Upper lobe of right lung (tissue), 1 donor: ENCODE measurements around the gene NFE2L3. TPM values are rescaled to one million over a fixed set of nuclear protein-coding genes. Genes with fewer than 3 reads are reported as not detected.
A peak's percentile ranks its signal among the peaks of the same experiment; 100 is the strongest.
"Not testable (repeated sequence)": the region's sequence is repeated elsewhere in the genome, so short reads cannot be mapped to it uniquely, and the experiment has no call there.

Experiments used
- ATAC-seq: fragments of 200-7000 bp; cut with Tn5 transposase; one replicate; pipeline ENCODE4 v1.9.1; 2020; ENCODE audit warnings: mild to moderate bottlenecking, moderate library complexity
- DNase-seq: peaks from one replicate; pipeline ENCODE4 v3.0.0-alpha.2; 2020
- H3K27ac ChIP-seq: fragments of 200-600 bp; one replicate; pipeline ENCODE4 v1.8.0; 2022
- H3K27me3 ChIP-seq: fragments of 200-600 bp; one replicate; pipeline ENCODE4 v1.8.0; 2022; ENCODE audit warnings: mild to moderate bottlenecking
- H3K36me3 ChIP-seq: fragments of 200-600 bp; one replicate; pipeline ENCODE4 v1.8.0; 2022
- H3K4me1 ChIP-seq: fragments of 200-600 bp; one replicate; pipeline ENCODE4 v1.8.0; 2022
- H3K4me3 ChIP-seq: fragments of 200-600 bp; one replicate; pipeline ENCODE4 v1.8.0; 2022; ENCODE audit warnings: mild to moderate bottlenecking
- H3K9me3 ChIP-seq: fragments of 200-600 bp; one replicate; pipeline ENCODE4 v1.8.0; 2022
- intact Hi-C: fragments of 100-400 bp; cut with DNase I; formaldehyde crosslinking; loops from one replicate; pipeline ENCODE4 v1.11.0; 2022
- total RNA-seq: library from RNA; stranded (reverse); fragmentation: NEBNext Ultra II Directional; extraction: Animal tissue kit (Norgen Biotek cat#: 25700); gene quantifications from one replicate; pipeline ENCODE4 v1.2.1, GENCODE V29; 2021
- TF ChIP-seq, protein P1 (sequence below): fragments of 200-600 bp; IDR thresholded peaks from one replicate; pipeline ENCODE4 v1.8.0; 2022; ENCODE audit warnings: antibody characterized with exemption
- donor health status: DM: no; HTN: yes; CAD: no; lungs with severe emphysema.

NFE2L3 gene
- total RNA-seq, 1 donor from 2014 or later = 4.1 TPM

DNA sequence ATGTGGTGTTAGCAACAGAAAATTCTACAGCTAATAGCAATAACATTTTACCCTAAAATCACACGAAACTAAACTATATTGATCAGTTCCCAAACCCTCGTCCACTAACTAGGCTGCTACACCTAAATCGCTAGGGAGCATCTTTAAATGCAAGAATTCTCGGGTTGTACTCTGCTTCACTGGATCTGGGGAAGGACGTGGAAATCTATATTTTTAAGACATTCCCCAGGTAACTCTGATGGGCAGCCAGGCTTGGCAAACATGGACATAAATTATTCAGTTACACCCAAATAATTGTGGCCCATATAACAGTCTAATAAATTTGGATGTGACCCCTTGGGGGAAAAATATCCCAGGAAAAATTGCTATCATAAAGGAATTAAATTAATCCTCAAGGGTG lies 36.3 kb upstream of the NFE2L3 start:
- no peak overlapping the region for H3K27ac ChIP-seq
- ATAC-seq (no peak), DNase-seq (no peak)
- no peak overlapping the region for H3K4me3 ChIP-seq
- TF ChIP-seq, protein P1, sequence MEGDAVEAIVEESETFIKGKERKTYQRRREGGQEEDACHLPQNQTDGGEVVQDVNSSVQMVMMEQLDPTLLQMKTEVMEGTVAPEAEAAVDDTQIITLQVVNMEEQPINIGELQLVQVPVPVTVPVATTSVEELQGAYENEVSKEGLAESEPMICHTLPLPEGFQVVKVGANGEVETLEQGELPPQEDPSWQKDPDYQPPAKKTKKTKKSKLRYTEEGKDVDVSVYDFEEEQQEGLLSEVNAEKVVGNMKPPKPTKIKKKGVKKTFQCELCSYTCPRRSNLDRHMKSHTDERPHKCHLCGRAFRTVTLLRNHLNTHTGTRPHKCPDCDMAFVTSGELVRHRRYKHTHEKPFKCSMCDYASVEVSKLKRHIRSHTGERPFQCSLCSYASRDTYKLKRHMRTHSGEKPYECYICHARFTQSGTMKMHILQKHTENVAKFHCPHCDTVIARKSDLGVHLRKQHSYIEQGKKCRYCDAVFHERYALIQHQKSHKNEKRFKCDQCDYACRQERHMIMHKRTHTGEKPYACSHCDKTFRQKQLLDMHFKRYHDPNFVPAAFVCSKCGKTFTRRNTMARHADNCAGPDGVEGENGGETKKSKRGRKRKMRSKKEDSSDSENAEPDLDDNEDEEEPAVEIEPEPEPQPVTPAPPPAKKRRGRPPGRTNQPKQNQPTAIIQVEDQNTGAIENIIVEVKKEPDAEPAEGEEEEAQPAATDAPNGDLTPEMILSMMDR = no peak
- intact Hi-C loops = no loop called here
- H3K4me1 ChIP-seq = no peaks in the 10 kb centered on the region
- peaks cover 11% of the 10 kb centered on the region for H3K27me3 ChIP-seq
- H3K9me3 ChIP-seq = no peaks in the 10 kb centered on the region
- H3K36me3 ChIP-seq = no peaks in the 10 kb centered on the region

DNA sequence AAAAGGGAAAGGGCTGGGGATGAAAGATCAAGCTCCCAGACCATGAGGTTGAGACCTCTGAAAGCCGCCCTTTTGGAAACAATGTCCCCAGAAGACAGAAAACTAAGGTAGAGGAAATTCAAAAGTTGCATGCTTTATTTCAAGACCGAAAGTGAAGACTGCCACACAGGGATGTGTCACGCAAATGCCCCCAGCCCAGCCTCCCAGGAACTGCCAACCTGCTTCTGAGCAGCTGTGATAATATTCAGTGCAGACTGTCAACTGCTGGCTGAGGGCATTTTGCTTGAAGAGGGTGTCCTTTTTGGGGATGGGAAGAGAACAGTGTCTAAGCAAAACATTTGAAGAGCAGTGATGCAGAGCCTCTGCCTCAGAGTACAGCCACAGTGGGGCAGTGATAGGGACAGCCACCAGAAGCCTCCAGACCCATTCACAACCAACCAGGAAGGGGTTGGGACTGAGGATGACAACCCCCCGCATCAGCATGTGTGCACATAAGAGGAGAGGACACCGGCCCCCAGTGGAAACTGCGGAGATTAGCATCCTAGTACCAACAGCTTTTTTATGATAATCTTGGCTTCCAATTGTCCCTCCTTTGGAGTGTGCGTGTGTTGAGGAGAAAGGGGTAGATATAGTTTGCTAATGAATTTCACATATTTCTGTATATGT lies 34.7 kb upstream of the NFE2L3 start:
- no peak for DNase-seq
- Histone ChIP-seq H3K9me3 (no peaks in the 10 kb centered on the region), H3K27ac (no peak overlapping the region), H3K27me3 (peaks cover 11% of the 10 kb centered on the region), H3K4me1 (no peaks in the 10 kb centered on the region), H3K4me3 (no peak overlapping the region), H3K36me3 (no peaks in the 10 kb centered on the region)
- TF ChIP-seq, protein P1 = no peak
- no peak for ATAC-seq
- intact Hi-C loops = no loop called here

DNA sequence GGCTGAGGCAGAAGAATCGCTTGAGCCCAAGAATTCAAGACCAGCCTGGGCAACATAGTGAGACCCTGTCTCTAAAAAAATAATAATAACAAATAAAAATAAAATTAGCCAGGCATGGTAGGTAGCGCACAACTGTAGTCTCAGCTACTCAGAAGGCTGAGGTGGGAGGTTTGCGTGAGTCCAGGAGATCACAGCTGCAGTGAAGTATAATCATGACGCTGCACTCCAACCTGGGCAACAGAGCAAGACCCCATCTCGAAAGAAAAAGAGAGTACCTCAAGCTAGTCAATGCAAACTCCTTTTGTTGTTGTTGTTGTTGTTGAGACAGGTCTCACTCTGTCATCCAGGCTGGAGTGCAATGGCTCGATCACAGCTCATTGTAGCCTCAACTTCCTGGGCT lies 34.0 kb upstream of the NFE2L3 start:
- no peak overlapping the region for H3K27ac ChIP-seq
- intact Hi-C loops = no loop called here
- ATAC-seq (no peak), DNase-seq (no peak)
- H3K36me3 ChIP-seq = no peaks in the 10 kb centered on the region
- TF ChIP-seq, protein P1 = no peak
- no peaks in the 10 kb centered on the region for H3K4me1 ChIP-seq
- peaks cover 11% of the 10 kb centered on the region for H3K27me3 ChIP-seq
- no peaks in the 10 kb centered on the region for H3K9me3 ChIP-seq
- no peak overlapping the region for H3K4me3 ChIP-seq

DNA sequence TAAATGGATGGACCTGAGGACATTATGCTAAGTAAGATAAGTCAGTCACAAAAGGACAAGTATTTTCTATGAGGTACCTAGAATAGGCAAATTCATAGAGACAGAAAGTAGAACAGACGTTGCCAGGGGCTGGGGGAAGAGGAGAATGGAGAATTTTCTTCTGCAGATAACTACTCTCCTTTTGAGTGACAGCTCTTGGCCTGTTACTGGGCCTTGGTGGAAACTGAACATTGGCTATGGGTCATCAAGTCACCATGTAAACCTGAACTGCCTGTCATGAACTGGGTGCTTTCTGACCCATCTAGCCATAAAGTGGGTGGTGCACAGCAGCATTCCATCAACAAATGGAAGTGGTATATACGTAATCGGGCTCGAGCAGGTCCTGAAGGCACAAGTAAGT lies 29.3 kb upstream of the NFE2L3 start:
- Histone ChIP-seq H3K4me3 (no peak overlapping the region), H3K36me3 (no peaks in the 10 kb centered on the region), H3K27me3 (peaks cover 11% of the 10 kb centered on the region), H3K9me3 (no peaks in the 10 kb centered on the region), H3K27ac (no peak overlapping the region), H3K4me1 (no peaks in the 10 kb centered on the region)
- intact Hi-C loops = no loop called here
- ATAC-seq = no peak
- no peak for DNase-seq
- TF ChIP-seq, protein P1 = no peak

DNA sequence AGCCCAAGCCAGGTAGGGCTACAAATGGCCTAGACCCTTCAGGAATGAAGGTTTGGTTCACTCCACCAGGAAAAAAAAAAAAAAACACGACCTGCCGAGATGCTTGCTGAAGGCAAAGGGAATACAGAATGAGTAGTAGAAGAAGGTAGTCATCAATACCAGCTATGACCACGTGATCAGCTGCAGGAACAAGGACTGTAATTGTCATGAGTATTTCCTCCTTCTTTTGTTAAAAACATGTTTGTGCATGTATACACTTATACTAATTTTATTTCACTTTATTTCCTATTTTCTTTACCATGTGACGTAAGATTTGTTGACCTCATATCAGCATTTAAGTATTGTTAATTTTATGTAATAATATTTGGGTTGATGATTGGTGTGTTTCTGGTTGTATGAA lies 27.2 kb upstream of the NFE2L3 start:
- H3K4me3 ChIP-seq, H3K36me3 ChIP-seq, ATAC-seq, H3K27ac ChIP-seq, H3K27me3 ChIP-seq, H3K4me1 ChIP-seq, DNase-seq, H3K9me3 ChIP-seq, intact Hi-C loops: not testable (repeated sequence)

DNA sequence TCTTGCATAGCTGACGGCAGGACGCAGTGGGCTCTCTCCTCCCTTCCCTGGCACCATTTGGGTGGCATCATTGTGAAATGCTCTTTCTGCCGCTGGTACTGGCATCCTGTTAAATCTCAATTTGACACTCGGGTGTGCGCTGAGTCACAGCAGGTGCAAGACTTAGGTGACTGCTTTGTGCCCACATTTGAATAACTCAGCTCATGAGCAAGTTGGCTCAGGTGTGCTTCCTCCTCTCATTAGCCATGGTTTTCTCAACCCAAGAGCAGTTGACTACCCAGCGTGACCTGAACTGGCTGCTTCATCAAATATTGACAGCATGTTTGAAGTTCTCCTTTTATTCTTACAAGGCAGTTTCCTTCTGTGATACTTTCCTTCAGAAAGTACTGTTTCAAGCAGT lies 24.6 kb upstream of the NFE2L3 start:
- DNase-seq (no peak), ATAC-seq (peak; percentile 15)
- H3K27ac ChIP-seq = no peak overlapping the region
- no peak overlapping the region for H3K4me3 ChIP-seq
- intact Hi-C loops = no loop called here
- H3K36me3 ChIP-seq = no peaks in the 10 kb centered on the region
- TF ChIP-seq, protein P1 = no peak
- no peaks in the 10 kb centered on the region for H3K9me3 ChIP-seq
- H3K4me1 ChIP-seq = no peaks in the 10 kb centered on the region
- H3K27me3 ChIP-seq = no peaks in the 10 kb centered on the region
